ENCODE measurements around the gene SOD2.
"Not testable (repeated sequence)": the region's sequence is repeated elsewhere in the genome, so short reads cannot be mapped to it uniquely, and the experiment has no call there.

Gene SOD2

GRCh38 chr6:159693128-159693893 is at the start of gene SOD2:
Gene SOD2 (minus strand): TSS chr6:159693241. CDS start chr6:159693167, 74 bp downstream.
- peak; percentile 54 for DNase-seq (ENCODE audit: low read depth)

GRCh38 chr6:159742165-159742564 is 49.1 kb upstream of the SOD2 start:
- no peak for DNase-seq (ENCODE audit: low read depth)

- no peak for DNase-seq (ENCODE audit: low read depth)
Observed at GRCh38 chr6:159739341-159739740, 46.3 kb upstream of the SOD2 start.

DNA sequence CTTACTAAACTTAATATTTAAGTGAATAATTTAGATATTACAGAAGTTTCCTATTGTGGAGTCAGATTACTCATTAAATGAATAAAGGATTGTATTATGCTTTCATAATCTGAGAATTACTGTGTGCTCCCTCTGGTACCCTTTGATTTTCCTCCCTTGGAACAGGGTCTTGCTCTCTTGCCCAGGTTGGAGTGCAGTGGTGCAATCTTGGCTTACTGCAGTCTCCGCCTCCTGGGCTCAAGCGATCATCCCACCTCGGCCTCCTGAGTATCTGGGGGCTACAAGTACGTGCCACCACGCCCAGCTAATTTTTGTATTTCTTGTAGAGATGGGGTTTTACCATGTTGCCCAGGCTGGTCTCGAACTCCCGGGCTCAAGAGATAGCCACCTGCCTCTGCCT is 43.9 kb upstream of the SOD2 start:
- DNase-seq (ENCODE audit: low read depth): no peak

- DNase-seq (ENCODE audit: low read depth): not testable (repeated sequence)
Observed at GRCh38 chr6:159733395-159733794, 40.4 kb upstream of the SOD2 start.

DNA sequence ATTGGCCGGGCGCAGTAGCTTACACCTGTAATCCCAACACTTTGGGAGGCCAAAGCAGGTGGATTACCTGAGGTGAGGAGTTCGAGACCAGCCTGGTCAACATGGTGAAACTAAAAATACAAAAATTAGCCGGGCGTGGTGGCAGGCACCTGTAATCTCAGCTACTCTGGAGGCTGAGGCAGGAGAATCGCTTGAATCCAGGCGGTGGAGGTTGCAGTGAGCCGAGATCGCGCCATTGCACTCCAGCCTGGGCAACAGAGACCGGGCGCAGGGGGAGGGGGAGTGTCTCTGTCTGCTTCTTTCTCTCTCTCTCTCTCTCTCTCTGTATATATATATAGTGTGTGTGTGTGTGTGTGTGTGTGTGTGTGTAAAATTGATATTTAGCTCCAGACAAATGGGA is 39.5 kb upstream of the SOD2 start:
- not testable (repeated sequence) for DNase-seq (ENCODE audit: low read depth)

DNA sequence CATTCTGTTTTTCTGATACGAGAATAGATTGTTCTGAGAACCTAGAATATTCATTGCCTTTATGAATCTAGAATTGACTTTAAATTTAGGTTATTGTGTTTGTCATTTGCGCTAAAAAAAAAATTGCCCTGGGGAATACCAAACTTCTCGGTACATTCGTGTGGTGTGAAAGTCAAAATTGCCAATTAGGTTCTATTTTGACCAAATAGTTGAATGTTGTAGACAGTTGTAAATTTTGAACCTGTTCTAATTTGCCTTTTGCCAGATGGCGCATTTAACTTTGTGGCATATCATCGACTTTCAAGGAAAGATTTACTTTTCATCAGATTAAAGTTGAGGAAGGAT is 37.3 kb upstream of the SOD2 start:
- no peak for DNase-seq (ENCODE audit: low read depth)

- no peak for DNase-seq (ENCODE audit: low read depth)
Observed at GRCh38 chr6:159729598-159730331, 36.7 kb upstream of the SOD2 start.

DNA sequence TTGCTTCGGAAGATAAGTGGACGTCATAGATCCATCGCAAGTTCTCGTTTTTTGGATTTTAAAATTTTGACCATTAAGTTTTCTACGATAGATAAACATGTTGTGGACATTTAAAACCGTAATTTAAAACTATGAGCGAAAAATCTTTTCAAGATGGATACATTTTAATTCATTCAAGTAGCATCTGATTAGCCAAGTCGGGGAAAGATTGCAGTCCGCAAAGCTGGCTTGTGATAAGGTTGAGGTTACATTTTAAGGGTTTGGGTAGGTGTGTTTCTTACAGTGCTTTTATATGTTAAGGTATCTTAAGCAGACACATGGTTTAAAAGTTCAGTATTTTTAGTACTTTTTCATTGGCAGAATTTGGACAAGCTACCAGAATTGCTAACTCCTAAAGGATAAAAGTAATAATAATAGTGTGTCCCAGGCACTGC is 35.5 kb upstream of the SOD2 start:
- no peak for DNase-seq (ENCODE audit: low read depth)

DNA sequence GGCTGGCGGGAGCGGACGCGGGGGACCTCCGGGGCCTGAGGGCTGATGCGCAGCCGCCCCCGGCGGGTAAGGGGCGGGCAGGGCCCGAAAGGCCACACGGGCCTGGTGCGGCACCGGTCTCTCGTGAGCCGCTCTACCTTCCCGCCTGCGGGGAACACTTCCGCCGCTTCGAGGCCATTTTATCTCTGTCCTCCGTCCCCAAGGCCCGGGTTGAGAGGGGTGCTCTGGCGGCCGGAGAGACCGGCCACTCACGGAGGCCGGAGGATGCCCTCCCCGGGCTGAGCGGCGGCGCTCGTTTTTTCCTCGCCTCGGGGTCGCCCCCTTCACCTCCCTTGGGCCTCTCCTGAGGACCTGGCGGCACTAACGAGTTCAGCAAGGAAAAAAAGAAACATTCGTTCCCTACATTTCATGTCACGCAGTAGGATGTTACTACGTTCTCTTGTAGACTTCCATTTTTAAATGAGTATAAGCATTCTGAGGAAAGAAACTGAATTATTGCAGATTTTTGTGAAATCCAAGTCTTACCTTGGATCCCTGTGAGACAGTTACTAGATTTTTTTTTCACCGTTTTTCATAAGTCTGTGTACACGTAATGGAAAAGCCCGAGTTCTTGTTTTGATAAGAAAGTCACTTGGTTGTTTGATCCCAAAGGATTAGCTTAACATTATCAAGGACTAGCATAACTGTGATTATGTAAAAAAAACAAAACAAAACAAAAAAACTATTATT is 34.8 kb upstream of the SOD2 start:
- no peak for DNase-seq (ENCODE audit: low read depth)

GRCh38 chr6:159726918-159727716 is 34.1 kb upstream of the SOD2 start, which contains the start of gene WTAP:
Gene WTAP (plus strand): TSS chr6:159727506. CDS start chr6:159736266, 8,760 bp downstream.
- peak; percentile 93 for DNase-seq (ENCODE audit: low read depth)

DNA sequence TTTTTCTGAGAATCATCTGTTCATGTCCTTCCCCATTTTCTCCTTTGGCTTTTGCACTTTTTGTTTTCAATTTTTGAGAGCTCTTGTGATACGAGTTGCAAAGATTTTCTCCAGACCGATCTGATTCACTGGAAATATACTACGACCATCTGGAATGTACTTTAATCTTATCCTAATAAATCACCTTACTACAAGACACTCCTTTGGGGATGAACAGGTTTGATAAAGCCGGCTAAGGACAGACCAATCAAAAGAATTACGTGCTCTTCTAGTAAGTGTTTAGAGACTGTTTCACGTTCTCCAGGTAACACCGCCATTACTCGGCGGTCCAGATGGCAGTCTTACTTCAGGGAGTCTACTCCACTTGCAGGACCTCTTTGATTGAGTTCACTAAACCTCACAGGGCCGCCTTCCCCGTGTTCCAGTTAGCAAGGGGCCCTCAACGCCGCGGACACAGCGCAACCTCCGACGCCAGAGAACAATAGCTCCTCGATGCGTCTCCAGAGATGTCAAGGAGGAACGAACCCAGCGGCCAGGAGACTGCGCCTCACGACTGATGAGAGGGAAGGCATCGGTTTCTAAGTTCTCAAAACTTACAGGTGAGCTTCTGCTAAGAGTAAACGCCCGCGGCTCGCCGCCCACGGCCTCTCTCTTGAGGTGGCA is 33.3 kb upstream of the SOD2 start:
- DNase-seq (ENCODE audit: low read depth): no peak

- DNase-seq (ENCODE audit: low read depth): not testable (repeated sequence)
Observed at GRCh38 chr6:159725208-159725607, 32.2 kb upstream of the SOD2 start.

DNA sequence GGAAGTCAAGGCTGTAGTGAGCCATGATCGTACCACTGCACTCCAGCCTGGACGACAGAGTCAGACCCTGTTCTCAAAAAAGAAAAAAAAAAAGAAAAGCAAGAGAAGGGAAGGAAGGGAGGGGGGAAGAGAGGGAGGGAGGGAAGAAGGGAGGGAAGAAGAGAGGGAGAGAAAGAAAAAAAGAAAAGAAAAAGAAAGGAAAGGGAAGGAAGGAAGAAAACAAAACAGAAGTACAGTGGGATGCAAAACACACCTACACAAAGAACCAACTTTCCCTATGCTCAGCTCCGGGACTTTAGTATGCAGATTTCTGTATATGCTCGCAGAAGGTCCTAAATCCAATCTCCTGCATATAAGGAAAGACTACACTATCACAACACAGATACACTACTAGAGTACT is 31.7 kb upstream of the SOD2 start:
- DNase-seq (ENCODE audit: low read depth): no peak

DNA sequence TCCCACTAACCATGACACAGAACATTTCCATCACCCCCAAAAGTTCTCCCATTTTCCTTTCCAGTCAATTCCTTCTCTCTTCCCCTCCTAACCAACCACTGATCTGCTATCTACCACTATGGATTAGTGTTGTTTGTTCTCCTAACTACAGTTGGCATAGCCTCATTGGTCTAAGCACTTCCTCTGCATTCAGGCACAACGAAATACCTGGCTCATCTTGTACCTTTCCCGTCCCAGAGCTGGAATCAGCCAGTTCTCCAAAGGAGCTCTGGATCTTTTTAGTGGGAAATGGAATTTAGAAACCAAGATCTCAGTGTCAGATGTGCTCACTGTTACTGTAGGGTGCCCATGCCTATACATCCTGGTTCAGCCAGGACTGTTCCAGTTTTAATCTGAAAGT is 30.2 kb upstream of the SOD2 start:
- DNase-seq (ENCODE audit: low read depth): no peak

GRCh38 chr6:159722655-159723054 is 29.6 kb upstream of the SOD2 start:
- no peak for DNase-seq (ENCODE audit: low read depth)

- not testable (repeated sequence) for DNase-seq (ENCODE audit: low read depth)
Observed at GRCh38 chr6:159721981-159722380, 28.9 kb upstream of the SOD2 start.

GRCh38 chr6:159720708-159721107 is 27.7 kb upstream of the SOD2 start:
- peak; percentile 14 for DNase-seq (ENCODE audit: low read depth)

DNA sequence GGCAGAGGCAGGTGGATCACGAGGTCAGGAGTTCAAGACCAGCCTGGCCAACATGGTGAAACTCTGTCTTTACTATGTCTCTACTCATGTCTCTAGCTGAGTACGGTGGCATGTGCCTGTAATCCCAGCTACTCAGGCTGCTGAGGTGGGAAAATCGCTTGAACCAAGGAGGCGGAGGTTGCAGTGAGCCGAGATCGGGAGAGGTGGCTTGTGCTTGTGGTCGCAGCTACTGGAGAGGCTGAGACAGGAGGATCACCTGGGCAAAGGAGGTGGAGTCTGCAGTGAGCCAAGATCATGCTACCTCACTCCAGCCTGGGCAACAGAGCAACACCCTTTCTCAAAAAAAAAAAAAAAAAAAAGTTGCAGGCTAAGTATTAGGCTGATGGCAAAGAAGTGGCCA is 26.2 kb upstream of the SOD2 start:
- no peak for DNase-seq (ENCODE audit: low read depth)

- DNase-seq (ENCODE audit: low read depth): no peak
Observed at GRCh38 chr6:159718634-159719033, 25.6 kb upstream of the SOD2 start.
